ENCODE measurements around the gene GRAP.

- TF ChIP-seq CTCF (IDR thresholded peaks at IDR 0.05; ENCODE audit: poor library complexity), result no peak
- TF ChIP-seq EZH2 (IDR thresholded peaks at IDR 0.05; ENCODE audit: borderline replicate concordance), result no peak
- no peak for TF ChIP-seq EZH2phosphoT487 (IDR thresholded peaks at IDR 0.05; ENCODE audit: low read depth, severe bottlenecking, unreplicated experiment)
Measured at GRCh38 chr17:19006698-19007097, 40.1 kb downstream of the GRAP start.
